Hematopoietic multipotent progenitor cell treated with erythropoietin and hydrocortisone succinate and interleukin-3 and kit ligand, for 17 days (in vitro differentiated cells): Measurements from ENCODE around the gene RAB34.

Source experiments
- DNase-seq: peaks from one replicate; pipeline ENCODE4 v3.0.0-alpha.2; 2015; ENCODE audit warnings: low spot score

The RAB34 gene

GRCh38 chr17:28717578-28718332, at the start of gene RAB34:
Gene RAB34, minus strand, starts transcription at chr17:28717868. Its CDS starts 602 bp downstream, at chr17:28717266.
- DNase-seq: no peak

GRCh38 chr17:28765038-28765437, 47.4 kb upstream of the RAB34 start:
- no peak for DNase-seq

GRCh38 chr17:28763804-28764266, 46.2 kb upstream of the RAB34 start:
- peak; percentile 88 for DNase-seq

- no peak for DNase-seq
Measured at GRCh38 chr17:28763137-28763799, 45.6 kb upstream of the RAB34 start.

GRCh38 chr17:28760601-28761562, 43.2 kb upstream of the RAB34 start:
- no peak for DNase-seq

GRCh38 chr17:28759256-28759865, 41.7 kb upstream of the RAB34 start:
- DNase-seq: no peak

- DNase-seq: no peak
Measured at GRCh38 chr17:28758411-28759121, 40.9 kb upstream of the RAB34 start.

- no peak for DNase-seq
Measured at GRCh38 chr17:28756049-28756804, 38.6 kb upstream of the RAB34 start.

- no peak for DNase-seq
Measured at GRCh38 chr17:28755486-28755885, 37.8 kb upstream of the RAB34 start.

GRCh38 chr17:28751600-28752366, 34.1 kb upstream of the RAB34 start:
- DNase-seq: no peak

- DNase-seq: peak; percentile 94
Measured at GRCh38 chr17:28750178-28751047, 32.7 kb upstream of the RAB34 start.

- no peak for DNase-seq
Measured at GRCh38 chr17:28749516-28750177, 32.0 kb upstream of the RAB34 start.

- DNase-seq: no peak
Measured at GRCh38 chr17:28748852-28749515, 31.3 kb upstream of the RAB34 start.

GRCh38 chr17:28747801-28748750, 30.4 kb upstream of the RAB34 start:
- no peak for DNase-seq

- DNase-seq: no peak
Measured at GRCh38 chr17:28747051-28747691, 29.5 kb upstream of the RAB34 start.

- DNase-seq: no peak
Measured at GRCh38 chr17:28746611-28747050, 29.0 kb upstream of the RAB34 start.
